H1 (cell line): Measurements from ENCODE around the gene ZNF367. TPM values are rescaled to one million over a fixed set of nuclear protein-coding genes. Genes with fewer than 3 reads are reported as not detected.

Experiments used
- ASH2L ChIP-seq: fragments of 200-600, 300-600 bp; sonication (generic); IDR thresholded peaks from one replicate; pipeline ENCODE4 v1.7.1; 2017; ENCODE audit warnings: low read length
- FOSL1 ChIP-seq: IDR thresholded peaks from 2 replicates; pipeline ENCODE4 v1.6.1; 2011; ENCODE audit warnings: mild to moderate bottlenecking, low read depth, low read length, moderate library complexity; ENCODE audit not compliant: insufficient read depth
- POLR2A ChIP-seq, 2 experiments: IDR thresholded peaks; 1 replicate in 1 of 2; 2 replicates in 1 of 2; pipeline ENCODE4 v1.6.1; 2011; ENCODE audit warnings: low read depth in 2 of 2, low read length in 2 of 2, mild to moderate bottlenecking in 2 of 2; ENCODE audit errors: control extremely low read depth in 1 of 2
- SAP30 ChIP-seq: fragments of 300-600 bp; sonication (generic); IDR thresholded peaks from 2 replicates; pipeline ENCODE4 v1.7.1; 2012; ENCODE audit warnings: low read length, moderate library complexity, mild to moderate bottlenecking, inconsistent platforms; ENCODE audit not compliant: insufficient read depth, insufficient replicate concordance
- TAF7 ChIP-seq: optimal IDR thresholded peaks from 2 replicates; pipeline ENCODE3; 2011; ENCODE audit warnings: low read depth, mild to moderate bottlenecking, inconsistent platforms, low read length, moderate library complexity, borderline replicate concordance
- polyA plus RNA-seq, 7 experiments: library from polyadenylated mRNA; depleted of rRNA in 3 of 7; stranded (reverse) in 5 of 7; unstranded in 2 of 7; fragments of >200 nt in 5 of 7; fragments of 200-250 nt in 2 of 7; gene quantifications; 1 replicate in 5 of 7; 2 replicates in 1 of 7; 4 replicates in 1 of 7; pipeline versions ENCODE4 v1.2.1 to v1.2.3, GENCODE V29; 2011 to 2013; ENCODE audit warnings: missing spikeins in 2 of 7, mixed read lengths in 2 of 7
- total RNA-seq: library from RNA; stranded (reverse); fragmentation: NEBNext Ultra II Directional; extraction: Animal tissue kit (Norgen Biotek cat#: 25700); gene quantifications from 2 replicates; pipeline ENCODE4 v1.2.1, GENCODE V29; 2021
- TF ChIP-seq, protein P1 (sequence below): fragments of 300-600 bp; sonication (generic); IDR thresholded peaks from 2 replicates; pipeline ENCODE4 v1.7.1; 2012; ENCODE audit warnings: low read length, moderate library complexity, mild to moderate bottlenecking, inconsistent platforms; ENCODE audit not compliant: insufficient replicate concordance

Gene ZNF367
- total and polyA plus RNA-seq, 2 of the 8 experiments (the other 6 are each of a cell fraction or from before 2014, with no cell fraction given), result 2.2 to 8.2 TPM

- TF ChIP-seq, protein P1, sequence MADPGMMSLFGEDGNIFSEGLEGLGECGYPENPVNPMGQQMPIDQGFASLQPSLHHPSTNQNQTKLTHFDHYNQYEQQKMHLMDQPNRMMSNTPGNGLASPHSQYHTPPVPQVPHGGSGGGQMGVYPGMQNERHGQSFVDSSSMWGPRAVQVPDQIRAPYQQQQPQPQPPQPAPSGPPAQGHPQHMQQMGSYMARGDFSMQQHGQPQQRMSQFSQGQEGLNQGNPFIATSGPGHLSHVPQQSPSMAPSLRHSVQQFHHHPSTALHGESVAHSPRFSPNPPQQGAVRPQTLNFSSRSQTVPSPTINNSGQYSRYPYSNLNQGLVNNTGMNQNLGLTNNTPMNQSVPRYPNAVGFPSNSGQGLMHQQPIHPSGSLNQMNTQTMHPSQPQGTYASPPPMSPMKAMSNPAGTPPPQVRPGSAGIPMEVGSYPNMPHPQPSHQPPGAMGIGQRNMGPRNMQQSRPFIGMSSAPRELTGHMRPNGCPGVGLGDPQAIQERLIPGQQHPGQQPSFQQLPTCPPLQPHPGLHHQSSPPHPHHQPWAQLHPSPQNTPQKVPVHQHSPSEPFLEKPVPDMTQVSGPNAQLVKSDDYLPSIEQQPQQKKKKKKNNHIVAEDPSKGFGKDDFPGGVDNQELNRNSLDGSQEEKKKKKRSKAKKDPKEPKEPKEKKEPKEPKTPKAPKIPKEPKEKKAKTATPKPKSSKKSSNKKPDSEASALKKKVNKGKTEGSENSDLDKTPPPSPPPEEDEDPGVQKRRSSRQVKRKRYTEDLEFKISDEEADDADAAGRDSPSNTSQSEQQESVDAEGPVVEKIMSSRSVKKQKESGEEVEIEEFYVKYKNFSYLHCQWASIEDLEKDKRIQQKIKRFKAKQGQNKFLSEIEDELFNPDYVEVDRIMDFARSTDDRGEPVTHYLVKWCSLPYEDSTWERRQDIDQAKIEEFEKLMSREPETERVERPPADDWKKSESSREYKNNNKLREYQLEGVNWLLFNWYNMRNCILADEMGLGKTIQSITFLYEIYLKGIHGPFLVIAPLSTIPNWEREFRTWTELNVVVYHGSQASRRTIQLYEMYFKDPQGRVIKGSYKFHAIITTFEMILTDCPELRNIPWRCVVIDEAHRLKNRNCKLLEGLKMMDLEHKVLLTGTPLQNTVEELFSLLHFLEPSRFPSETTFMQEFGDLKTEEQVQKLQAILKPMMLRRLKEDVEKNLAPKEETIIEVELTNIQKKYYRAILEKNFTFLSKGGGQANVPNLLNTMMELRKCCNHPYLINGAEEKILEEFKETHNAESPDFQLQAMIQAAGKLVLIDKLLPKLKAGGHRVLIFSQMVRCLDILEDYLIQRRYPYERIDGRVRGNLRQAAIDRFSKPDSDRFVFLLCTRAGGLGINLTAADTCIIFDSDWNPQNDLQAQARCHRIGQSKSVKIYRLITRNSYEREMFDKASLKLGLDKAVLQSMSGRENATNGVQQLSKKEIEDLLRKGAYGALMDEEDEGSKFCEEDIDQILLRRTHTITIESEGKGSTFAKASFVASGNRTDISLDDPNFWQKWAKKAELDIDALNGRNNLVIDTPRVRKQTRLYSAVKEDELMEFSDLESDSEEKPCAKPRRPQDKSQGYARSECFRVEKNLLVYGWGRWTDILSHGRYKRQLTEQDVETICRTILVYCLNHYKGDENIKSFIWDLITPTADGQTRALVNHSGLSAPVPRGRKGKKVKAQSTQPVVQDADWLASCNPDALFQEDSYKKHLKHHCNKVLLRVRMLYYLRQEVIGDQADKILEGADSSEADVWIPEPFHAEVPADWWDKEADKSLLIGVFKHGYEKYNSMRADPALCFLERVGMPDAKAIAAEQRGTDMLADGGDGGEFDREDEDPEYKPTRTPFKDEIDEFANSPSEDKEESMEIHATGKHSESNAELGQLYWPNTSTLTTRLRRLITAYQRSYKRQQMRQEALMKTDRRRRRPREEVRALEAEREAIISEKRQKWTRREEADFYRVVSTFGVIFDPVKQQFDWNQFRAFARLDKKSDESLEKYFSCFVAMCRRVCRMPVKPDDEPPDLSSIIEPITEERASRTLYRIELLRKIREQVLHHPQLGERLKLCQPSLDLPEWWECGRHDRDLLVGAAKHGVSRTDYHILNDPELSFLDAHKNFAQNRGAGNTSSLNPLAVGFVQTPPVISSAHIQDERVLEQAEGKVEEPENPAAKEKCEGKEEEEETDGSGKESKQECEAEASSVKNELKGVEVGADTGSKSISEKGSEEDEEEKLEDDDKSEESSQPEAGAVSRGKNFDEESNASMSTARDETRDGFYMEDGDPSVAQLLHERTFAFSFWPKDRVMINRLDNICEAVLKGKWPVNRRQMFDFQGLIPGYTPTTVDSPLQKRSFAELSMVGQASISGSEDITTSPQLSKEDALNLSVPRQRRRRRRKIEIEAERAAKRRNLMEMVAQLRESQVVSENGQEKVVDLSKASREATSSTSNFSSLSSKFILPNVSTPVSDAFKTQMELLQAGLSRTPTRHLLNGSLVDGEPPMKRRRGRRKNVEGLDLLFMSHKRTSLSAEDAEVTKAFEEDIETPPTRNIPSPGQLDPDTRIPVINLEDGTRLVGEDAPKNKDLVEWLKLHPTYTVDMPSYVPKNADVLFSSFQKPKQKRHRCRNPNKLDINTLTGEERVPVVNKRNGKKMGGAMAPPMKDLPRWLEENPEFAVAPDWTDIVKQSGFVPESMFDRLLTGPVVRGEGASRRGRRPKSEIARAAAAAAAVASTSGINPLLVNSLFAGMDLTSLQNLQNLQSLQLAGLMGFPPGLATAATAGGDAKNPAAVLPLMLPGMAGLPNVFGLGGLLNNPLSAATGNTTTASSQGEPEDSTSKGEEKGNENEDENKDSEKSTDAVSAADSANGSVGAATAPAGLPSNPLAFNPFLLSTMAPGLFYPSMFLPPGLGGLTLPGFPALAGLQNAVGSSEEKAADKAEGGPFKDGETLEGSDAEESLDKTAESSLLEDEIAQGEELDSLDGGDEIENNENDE, result no peak
- no peak for TF ChIP-seq ASH2L
- TF ChIP-seq TAF7, result no peak
- TF ChIP-seq SAP30, result no peak
- no peak for TF ChIP-seq POLR2A (IDR thresholded peaks at IDR 0.05; ENCODE audit: control extremely low read depth in 1 of 2, low read depth in 2 of 2, low read length in 2 of 2)
- no peak for TF ChIP-seq FOSL1
Measured at GRCh38 chr9:96360976-96361375, 57.2 kb downstream of the ZNF367 start (continued).
